ENCODE results near the gene TMEM140.
"Not testable (repeated sequence)": the region's sequence is repeated elsewhere in the genome, so short reads cannot be mapped to it uniquely, and the experiment has no call there.

TMEM140 gene

GRCh38 chr7:135170998-135171481, 23.2 kb downstream of the TMEM140 start:
- not testable (repeated sequence) for DNase-seq (ENCODE audit: low spot score in 2 of 2); H3K9me3 ChIP-seq; H3K27me3 ChIP-seq (ENCODE audit: low read depth); H3K4me1 ChIP-seq
- in situ Hi-C loops (cut with MboI; ENCODE audit: low sequenced_read_pairs): loop anchor here (25.0 kb wide), 1 partner anchor 184 kb away; the partner anchor contains the start of gene AGBL3
- peaks cover 42% of the 10 kb centered on the region for H3K36me3 ChIP-seq (replicated peaks)
- H3K4me3 ChIP-seq: peak overlapping the region; percentile 94

GRCh38 chr7:135171581-135172291, 23.9 kb downstream of the TMEM140 start:
- not testable (repeated sequence) for DNase-seq (ENCODE audit: low spot score in 2 of 2); H3K4me3 ChIP-seq; H3K4me1 ChIP-seq; H3K27me3 ChIP-seq (ENCODE audit: low read depth); H3K9me3 ChIP-seq
- H3K36me3 ChIP-seq (replicated peaks): peaks cover 35% of the 10 kb centered on the region
- in situ Hi-C loops (cut with MboI; ENCODE audit: low sequenced_read_pairs): loop anchor here (25.0 kb wide), 1 partner anchor 184 kb away; the partner anchor contains the start of gene AGBL3

- Histone ChIP-seq H3K4me1 (peaks cover 17% of the 10 kb centered on the region), H3K36me3 (replicated peaks) (peaks cover 16% of the 10 kb centered on the region)
- H3K9me3 ChIP-seq; H3K4me3 ChIP-seq; H3K27me3 ChIP-seq (ENCODE audit: low read depth); DNase-seq (ENCODE audit: low spot score in 2 of 2): not testable (repeated sequence)
- in situ Hi-C loops (cut with MboI; ENCODE audit: low sequenced_read_pairs): loop anchor here (25.0 kb wide), 1 partner anchor 187 kb away; the partner anchor contains the start of gene AGBL3
Observed at GRCh38 chr7:135173916-135174315, 26.0 kb downstream of the TMEM140 start.

DNA sequence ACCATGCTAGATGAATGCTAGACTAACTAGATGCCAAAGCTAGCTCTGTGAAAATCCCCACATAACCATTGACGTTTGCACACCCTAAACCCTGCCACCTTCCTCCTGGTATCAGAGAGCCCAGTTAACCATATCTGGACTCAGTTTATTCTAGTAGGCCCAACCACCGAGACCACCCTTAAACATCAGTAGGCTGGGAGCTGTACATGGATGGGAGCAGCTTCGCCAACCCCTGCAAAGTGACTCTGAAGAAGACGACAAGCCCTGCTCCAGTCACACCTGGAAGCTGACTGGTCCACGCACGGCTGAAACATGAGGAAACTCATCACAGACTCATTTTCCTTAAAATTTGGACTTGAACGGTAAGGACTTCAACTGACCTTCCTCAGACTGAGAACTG, 27.1 kb downstream of the TMEM140 start:
- H3K4me3 ChIP-seq: no peak overlapping the region
- no peaks in the 10 kb centered on the region for H3K9me3 ChIP-seq
- in situ Hi-C loops (cut with MboI; ENCODE audit: low sequenced_read_pairs): loop anchor here (25.0 kb wide), 1 partner anchor 188 kb away; the partner anchor contains the start of gene AGBL3
- DNase-seq (ENCODE audit: low spot score in 2 of 2): no peak
- peaks cover 5% of the 10 kb centered on the region for H3K36me3 ChIP-seq (replicated peaks)
- peaks cover 11% of the 10 kb centered on the region for H3K4me1 ChIP-seq
- no peaks in the 10 kb centered on the region for H3K27me3 ChIP-seq (ENCODE audit: low read depth)

DNA sequence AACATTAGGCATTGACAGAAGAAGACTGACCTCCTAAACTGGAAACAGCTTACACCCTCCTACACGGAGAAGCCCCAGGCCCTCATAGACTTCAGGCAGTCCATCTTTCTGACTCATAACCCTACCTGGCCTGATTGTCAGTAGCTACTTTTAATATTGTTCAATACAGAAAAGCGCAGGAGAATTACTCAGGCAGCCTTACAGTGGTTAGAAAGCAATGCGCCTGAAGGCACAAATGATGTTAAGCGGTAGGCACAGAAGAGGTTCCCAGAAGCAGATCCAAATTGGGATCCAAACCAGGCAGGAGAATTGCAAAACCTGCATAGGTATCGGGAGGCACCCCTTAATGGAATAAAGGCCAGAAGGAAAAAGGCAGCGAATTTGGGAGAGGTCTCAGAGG, 28.1 kb downstream of the TMEM140 start:
- Histone ChIP-seq H3K4me1 (peaks cover 10% of the 10 kb centered on the region), H3K27me3 (ENCODE audit: low read depth) (no peaks in the 10 kb centered on the region), H3K4me3 (no peak overlapping the region), H3K9me3 (no peaks in the 10 kb centered on the region), H3K36me3 (replicated peaks) (no peaks in the 10 kb centered on the region)
- in situ Hi-C loops (cut with MboI; ENCODE audit: low sequenced_read_pairs): no loop called here
- no peak for DNase-seq (ENCODE audit: low spot score in 2 of 2)

DNA sequence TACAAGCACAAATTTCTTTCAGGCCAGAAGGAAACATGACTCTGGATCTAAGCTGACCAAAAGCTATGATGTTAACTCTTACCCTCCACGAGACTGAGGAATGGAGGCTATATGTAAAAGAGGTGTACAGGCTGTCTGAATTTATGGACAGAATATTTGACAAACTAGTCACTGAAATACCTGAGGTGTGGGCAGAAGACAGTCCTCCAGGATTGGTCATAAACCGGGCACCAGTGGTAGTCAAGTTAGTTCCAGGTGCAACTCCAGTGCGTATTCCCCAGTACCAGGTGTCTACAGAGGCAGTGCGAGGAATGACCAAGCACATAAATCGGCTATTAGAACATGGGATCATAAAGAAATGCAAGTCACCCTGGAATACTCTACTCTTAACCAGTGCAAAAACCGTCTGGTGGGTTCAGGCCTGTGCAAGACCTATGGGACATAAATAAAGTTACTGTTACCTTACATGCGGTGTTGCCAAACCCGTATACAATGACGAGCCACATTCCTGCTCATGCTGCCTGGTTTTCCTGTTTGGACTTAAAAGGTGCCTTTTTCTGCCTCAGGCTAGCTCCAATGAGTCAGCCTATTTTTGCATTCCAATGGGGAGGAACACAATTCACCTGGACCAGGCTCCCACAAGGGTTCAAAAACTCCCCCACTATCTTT, 29.3 kb downstream of the TMEM140 start:
- Histone ChIP-seq H3K4me1 (peaks cover 8% of the 10 kb centered on the region), H3K36me3 (replicated peaks) (no peaks in the 10 kb centered on the region), H3K9me3 (no peaks in the 10 kb centered on the region), H3K27me3 (ENCODE audit: low read depth) (no peaks in the 10 kb centered on the region), H3K4me3 (no peak overlapping the region)
- in situ Hi-C loops (cut with MboI; ENCODE audit: low sequenced_read_pairs): no loop called here
- no peak for DNase-seq (ENCODE audit: low spot score in 2 of 2)

DNA sequence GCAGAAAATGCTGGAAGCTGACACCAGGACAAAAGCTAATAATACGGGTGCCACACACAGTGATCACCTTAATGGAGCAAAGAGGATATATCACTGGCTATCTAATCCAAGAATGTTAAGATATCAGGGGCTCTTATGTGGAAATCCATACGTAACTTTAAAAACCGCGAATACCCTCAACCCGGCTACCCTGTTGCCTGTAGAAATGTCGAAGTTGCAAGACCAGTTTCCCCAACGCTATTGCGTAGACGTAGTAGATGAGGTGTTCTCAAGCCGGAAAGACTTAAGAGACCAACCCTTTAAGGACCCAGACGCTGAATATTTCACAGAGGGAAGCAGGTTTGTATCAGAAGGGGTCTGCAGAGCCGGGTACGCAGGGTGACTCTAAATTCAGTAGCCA, 30.5 kb downstream of the TMEM140 start:
- no peak for DNase-seq (ENCODE audit: low spot score in 2 of 2)
- no peak overlapping the region for H3K4me3 ChIP-seq
- in situ Hi-C loops (cut with MboI; ENCODE audit: low sequenced_read_pairs): no loop called here

DNA sequence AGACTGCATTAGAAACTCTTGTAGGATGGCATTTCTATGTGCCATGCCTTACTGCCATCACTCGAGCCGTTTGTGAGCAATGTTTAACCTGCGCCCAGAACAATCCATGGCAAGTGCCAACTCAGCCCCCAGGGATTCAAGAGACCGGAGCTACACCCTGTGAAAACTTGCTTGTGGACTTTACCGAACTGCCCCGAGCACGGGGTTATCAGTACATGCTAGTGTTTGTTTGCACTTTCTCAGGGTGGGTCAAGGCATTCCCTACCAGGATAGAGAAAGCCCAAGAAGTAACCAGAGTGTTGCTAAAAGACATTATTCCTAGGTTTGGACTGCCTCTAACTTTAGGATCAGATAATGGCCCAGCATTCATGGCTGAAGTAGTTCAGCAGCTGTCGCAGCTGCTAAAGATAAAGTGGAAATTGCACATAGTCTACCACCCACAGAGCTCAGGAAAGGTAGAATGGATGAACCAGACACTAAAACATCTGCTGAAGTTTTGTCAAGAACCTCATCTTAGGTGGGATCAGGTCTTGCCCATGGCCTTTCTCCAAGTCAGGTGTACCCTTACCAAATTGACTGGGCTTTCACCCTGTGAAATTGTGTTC, 31.6 kb downstream of the TMEM140 start:
- in situ Hi-C loops (cut with MboI; ENCODE audit: low sequenced_read_pairs): no loop called here
- no peaks in the 10 kb centered on the region for H3K9me3 ChIP-seq
- H3K4me3 ChIP-seq: no peak overlapping the region
- H3K36me3 ChIP-seq (replicated peaks): no peaks in the 10 kb centered on the region
- H3K27me3 ChIP-seq (ENCODE audit: low read depth): no peaks in the 10 kb centered on the region
- DNase-seq (ENCODE audit: low spot score in 2 of 2): no peak
- peaks cover 8% of the 10 kb centered on the region for H3K4me1 ChIP-seq

More for the DNA sequence above, 30.5 kb downstream of the TMEM140 start:
- Histone ChIP-seq H3K4me1 (peaks cover 8% of the 10 kb centered on the region), H3K27me3 (ENCODE audit: low read depth) (no peaks in the 10 kb centered on the region), H3K9me3 (no peaks in the 10 kb centered on the region), H3K36me3 (replicated peaks) (no peaks in the 10 kb centered on the region)

- no peaks in the 10 kb centered on the region for H3K9me3 ChIP-seq
- H3K4me3 ChIP-seq: no peak overlapping the region
- in situ Hi-C loops (cut with MboI; ENCODE audit: low sequenced_read_pairs): no loop called here
- H3K27me3 ChIP-seq (ENCODE audit: low read depth): no peaks in the 10 kb centered on the region
- peaks cover 8% of the 10 kb centered on the region for H3K4me1 ChIP-seq
- no peaks in the 10 kb centered on the region for H3K36me3 ChIP-seq (replicated peaks)
- no peak for DNase-seq (ENCODE audit: low spot score in 2 of 2)
Observed at GRCh38 chr7:135180122-135180521, 32.2 kb downstream of the TMEM140 start.

GRCh38 chr7:135181261-135181928, 33.5 kb downstream of the TMEM140 start:
- Histone ChIP-seq H3K4me3 (no peak overlapping the region), H3K9me3 (no peaks in the 10 kb centered on the region), H3K27me3 (ENCODE audit: low read depth) (no peaks in the 10 kb centered on the region), H3K4me1 (peaks cover 8% of the 10 kb centered on the region), H3K36me3 (replicated peaks) (peaks cover 7% of the 10 kb centered on the region; the same call in 1 of the 2 replicates)
- no peak for DNase-seq (ENCODE audit: low spot score in 2 of 2)
- in situ Hi-C loops (cut with MboI; ENCODE audit: low sequenced_read_pairs): no loop called here

- H3K9me3 ChIP-seq: no peaks in the 10 kb centered on the region
- no peak for DNase-seq (ENCODE audit: low spot score in 2 of 2)
- H3K4me3 ChIP-seq: no peak overlapping the region
- H3K4me1 ChIP-seq: peaks cover 8% of the 10 kb centered on the region
- in situ Hi-C loops (cut with MboI; ENCODE audit: low sequenced_read_pairs): no loop called here
- H3K27me3 ChIP-seq (ENCODE audit: low read depth): no peaks in the 10 kb centered on the region
- H3K36me3 ChIP-seq (replicated peaks): peaks cover 7% of the 10 kb centered on the region; the same call in 1 of the 2 replicates
Observed at GRCh38 chr7:135181929-135182678, 34.2 kb downstream of the TMEM140 start.

GRCh38 chr7:135183478-135183877, 35.6 kb downstream of the TMEM140 start:
- Histone ChIP-seq H3K4me1 (no peaks in the 10 kb centered on the region), H3K27me3 (ENCODE audit: low read depth) (no peaks in the 10 kb centered on the region), H3K4me3 (no peak overlapping the region), H3K9me3 (no peaks in the 10 kb centered on the region), H3K36me3 (replicated peaks) (peaks cover 7% of the 10 kb centered on the region; the same call in 1 of the 2 replicates)
- in situ Hi-C loops (cut with MboI; ENCODE audit: low sequenced_read_pairs): no loop called here
- no peak for DNase-seq (ENCODE audit: low spot score in 2 of 2)
